GM19468 (cell line): ENCODE results near the gene ARX.

Experiments used
- ATAC-seq: cut with Tn5 transposase; IDR thresholded peaks from one replicate; pipeline ENCODE4 v1.9.1; 2021; ENCODE audit warnings: mild to moderate bottlenecking, moderate library complexity, moderate number of reproducible peaks; ENCODE audit not compliant: unreplicated experiment; ENCODE audit errors: extremely low read depth

ARX gene

GRCh38 chrX:25017667-25018247 is 2.0 kb upstream of the ARX start:
- no peak for ATAC-seq

GRCh38 chrX:25016938-25017598 is 1.3 kb upstream of the ARX start:
- no peak for ATAC-seq

GRCh38 chrX:25016361-25016671 is 551 bp upstream of the ARX start:
- ATAC-seq, result no peak

GRCh38 chrX:25014366-25014838 is 1.4 kb downstream of the ARX start:
- no peak for ATAC-seq

GRCh38 chrX:25013632-25014365 is 2.0 kb downstream of the ARX start:
- no peak for ATAC-seq

GRCh38 chrX:25012793-25013631 is 2.8 kb downstream of the ARX start:
- no peak for ATAC-seq

GRCh38 chrX:25012433-25012735 is 3.4 kb downstream of the ARX start:
- ATAC-seq, result no peak

- ATAC-seq, result no peak
These were observed 4.0 kb downstream of the ARX start for GRCh38 chrX:25011589-25012432.

- ATAC-seq, result no peak
These were observed 4.8 kb downstream of the ARX start for GRCh38 chrX:25010784-25011588.

- no peak for ATAC-seq
These were observed 6.4 kb downstream of the ARX start for GRCh38 chrX:25009407-25009806.

GRCh38 chrX:25007059-25008053 is 8.4 kb downstream of the ARX start:
- ATAC-seq, result no peak

GRCh38 chrX:25006586-25007058 is 9.1 kb downstream of the ARX start:
- ATAC-seq, result no peak

- no peak for ATAC-seq
These were observed 10.2 kb downstream of the ARX start for GRCh38 chrX:25005382-25006185.

- no peak for ATAC-seq
These were observed 10.8 kb downstream of the ARX start for GRCh38 chrX:25005034-25005381.

GRCh38 chrX:25004485-25005032 is 11.2 kb downstream of the ARX start:
- no peak for ATAC-seq

GRCh38 chrX:25004040-25004439 is 11.7 kb downstream of the ARX start:
- no peak for ATAC-seq
